22Rv1 (cell line): ENCODE results near the gene ADGRE2.
"Not testable (repeated sequence)": the region's sequence is repeated elsewhere in the genome, so short reads cannot be mapped to it uniquely, and the experiment has no call there.

Source experiments
- CTCF ChIP-seq: fragments of 450-650 bp; IDR thresholded peaks from 2 replicates; pipeline ENCODE4 v1.5.1; 2017; ENCODE audit warnings: mild to moderate bottlenecking
- ZFX ChIP-seq: fragments of 450-650 bp; IDR thresholded peaks from 2 replicates; pipeline ENCODE4 v1.6.1; 2017; ENCODE audit warnings: antibody characterized with exemption, borderline replicate concordance

GRCh38 chr19:14785102-14785793, 6.9 kb upstream of the ADGRE2 start:
- not testable (repeated sequence) for TF ChIP-seq CTCF, ZFX
